ENCODE results near the gene SYNGR3.
"Not testable (repeated sequence)": the region's sequence is repeated elsewhere in the genome, so short reads cannot be mapped to it uniquely, and the experiment has no call there.

Gene SYNGR3

GRCh38 chr16:1959269-1960039 lies 30.3 kb upstream of the SYNGR3 start, which contains the start of gene NDUFB10:
TSS of gene NDUFB10 (plus strand) at chr16:1959538. CDS start at chr16:1959625, 87 bp downstream.
- DNase-seq, result peak; percentile 91

GRCh38 chr16:1960665-1961630 lies 28.8 kb upstream of the SYNGR3 start:
- DNase-seq, result peak; percentile 49

- DNase-seq, result no peak
These were observed 28.1 kb upstream of the SYNGR3 start for GRCh38 chr16:1961651-1962067.

GRCh38 chr16:1962161-1963153 lies 27.3 kb upstream of the SYNGR3 start:
- DNase-seq, result not testable (repeated sequence)

- peak; percentile 55 for DNase-seq
These were observed 25.8 kb upstream of the SYNGR3 start for GRCh38 chr16:1963806-1964505.

GRCh38 chr16:1964506-1965395 lies 25.0 kb upstream of the SYNGR3 start, which contains the start of gene RPS2:
TSS of gene RPS2 (minus strand) at chr16:1964826. CDS start at chr16:1964625, 201 bp downstream.
- peak; percentile 99 for DNase-seq

GRCh38 chr16:1965396-1966001 lies 24.3 kb upstream of the SYNGR3 start:
- DNase-seq, result peak; percentile 32

- DNase-seq, result no peak
These were observed 23.3 kb upstream of the SYNGR3 start, which contains the start of gene RNF151 for GRCh38 chr16:1966460-1966859. TSS of gene RNF151 (plus strand) at chr16:1966856. CDS start at chr16:1966882, 26 bp downstream.

- no peak for DNase-seq
These were observed 21.4 kb upstream of the SYNGR3 start for GRCh38 chr16:1968146-1968953.

GRCh38 chr16:1971796-1972489 lies 17.8 kb upstream of the SYNGR3 start, which contains the start of gene TBL3:
TSS of gene TBL3 (plus strand) at chr16:1972053. CDS start at chr16:1972165, 112 bp downstream.
- peak; percentile 97 for DNase-seq

GRCh38 chr16:1972490-1972877 lies 17.3 kb upstream of the SYNGR3 start:
- DNase-seq, result no peak

- DNase-seq, result no peak
These were observed 16.2 kb upstream of the SYNGR3 start for GRCh38 chr16:1973461-1974156.

GRCh38 chr16:1974157-1975070 lies 15.4 kb upstream of the SYNGR3 start:
- DNase-seq, result no peak

GRCh38 chr16:1975432-1976215 lies 14.1 kb upstream of the SYNGR3 start:
- DNase-seq, result no peak

GRCh38 chr16:1976216-1976520 lies 13.6 kb upstream of the SYNGR3 start:
- no peak for DNase-seq

All from CD4-positive, alpha-beta T cell treated with Interleukin-21 for 1 hour (primary cell).